NCI-H524 treated with DMSO at 0.1 percent for 48 hours (cell line): ENCODE data around the gene ALG12.

Experiments
- DNase-seq: peaks from one replicate; lab custom pipeline; 2025; lab: John Stamatoyannopoulos, UW

ALG12 gene

DNA sequence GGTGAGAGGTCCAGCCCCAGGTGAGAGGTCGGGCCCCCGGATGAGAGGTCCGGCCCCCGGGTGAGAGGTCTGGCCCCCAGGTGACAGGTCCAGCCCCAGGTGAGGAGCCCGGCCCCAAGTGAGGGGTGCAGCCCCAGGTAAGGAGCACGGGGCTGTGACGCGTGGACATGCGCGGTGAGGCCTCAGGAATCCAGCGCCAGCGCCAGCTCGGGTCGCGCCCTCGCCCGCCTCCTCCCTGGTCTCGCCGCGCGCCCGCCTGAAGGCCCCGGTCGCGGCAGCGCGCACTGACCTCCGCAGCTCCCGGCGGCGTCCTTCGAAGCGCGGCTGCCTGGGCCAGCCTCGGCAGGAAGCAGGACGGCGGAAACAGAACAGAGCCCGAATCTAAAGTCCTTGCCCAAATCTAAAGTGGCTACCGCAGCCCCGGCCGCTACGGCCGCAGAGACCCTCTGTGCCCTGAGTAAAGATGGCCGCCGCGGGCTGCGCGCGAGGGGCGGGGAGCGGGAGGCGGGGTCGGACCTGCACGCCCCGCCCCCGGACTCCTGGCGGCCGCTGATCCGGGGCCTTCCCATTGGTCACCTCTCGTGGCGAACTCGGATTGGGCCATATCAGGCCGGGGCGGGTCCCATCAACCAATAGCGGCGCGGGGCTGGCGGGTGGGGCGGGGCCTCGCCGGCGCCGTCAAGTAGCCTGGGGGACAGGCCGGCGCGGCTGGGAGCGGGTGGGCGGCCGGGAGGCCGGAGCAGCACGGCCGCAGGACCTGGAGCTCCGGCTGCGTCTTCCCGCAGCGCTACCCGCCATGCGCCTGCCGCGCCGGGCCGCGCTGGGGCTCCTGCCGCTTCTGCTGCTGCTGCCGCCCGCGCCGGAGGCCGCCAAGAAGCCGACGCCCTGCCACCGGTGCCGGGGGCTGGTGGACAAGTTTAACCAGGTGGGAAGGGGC lies at the start of gene ALG12, which contains the start of gene CRELD2:
ALG12 (minus strand) TSS at position 465 of the 937 bp plus-strand sequence. CDS start 4,673 bp downstream, outside the sequence.
CRELD2 (plus strand) TSS at position 661 of the 937 bp plus-strand sequence; CDS start at position 797, 136 bp downstream.
- DNase-seq, result peak; percentile 61

DNA sequence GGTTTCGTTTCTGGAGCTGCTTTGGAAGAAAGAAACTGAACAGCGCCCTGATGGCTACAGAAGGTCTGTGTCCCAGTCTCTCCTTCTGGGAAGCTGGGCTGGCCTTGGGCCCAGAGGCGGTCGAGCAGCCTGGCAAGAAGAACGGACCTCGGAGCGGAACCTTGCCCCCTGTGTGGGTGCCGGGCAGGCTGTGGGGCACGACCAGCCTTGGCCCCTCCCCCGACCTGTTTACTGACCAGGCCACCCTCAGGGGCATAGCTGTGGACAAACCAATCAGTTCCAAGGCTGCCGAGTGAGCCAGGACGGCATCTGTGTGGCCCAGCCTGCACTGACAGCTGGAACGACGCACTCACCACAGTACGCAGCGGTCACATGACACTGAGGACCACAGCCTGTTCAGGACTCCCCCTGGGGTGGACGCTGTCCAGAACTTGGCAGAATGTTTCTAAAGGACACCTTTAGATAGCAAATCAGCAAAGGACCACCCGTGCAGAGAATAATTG lies 49.5 kb upstream of the ALG12 start:
- DNase-seq, result no peak

DNA sequence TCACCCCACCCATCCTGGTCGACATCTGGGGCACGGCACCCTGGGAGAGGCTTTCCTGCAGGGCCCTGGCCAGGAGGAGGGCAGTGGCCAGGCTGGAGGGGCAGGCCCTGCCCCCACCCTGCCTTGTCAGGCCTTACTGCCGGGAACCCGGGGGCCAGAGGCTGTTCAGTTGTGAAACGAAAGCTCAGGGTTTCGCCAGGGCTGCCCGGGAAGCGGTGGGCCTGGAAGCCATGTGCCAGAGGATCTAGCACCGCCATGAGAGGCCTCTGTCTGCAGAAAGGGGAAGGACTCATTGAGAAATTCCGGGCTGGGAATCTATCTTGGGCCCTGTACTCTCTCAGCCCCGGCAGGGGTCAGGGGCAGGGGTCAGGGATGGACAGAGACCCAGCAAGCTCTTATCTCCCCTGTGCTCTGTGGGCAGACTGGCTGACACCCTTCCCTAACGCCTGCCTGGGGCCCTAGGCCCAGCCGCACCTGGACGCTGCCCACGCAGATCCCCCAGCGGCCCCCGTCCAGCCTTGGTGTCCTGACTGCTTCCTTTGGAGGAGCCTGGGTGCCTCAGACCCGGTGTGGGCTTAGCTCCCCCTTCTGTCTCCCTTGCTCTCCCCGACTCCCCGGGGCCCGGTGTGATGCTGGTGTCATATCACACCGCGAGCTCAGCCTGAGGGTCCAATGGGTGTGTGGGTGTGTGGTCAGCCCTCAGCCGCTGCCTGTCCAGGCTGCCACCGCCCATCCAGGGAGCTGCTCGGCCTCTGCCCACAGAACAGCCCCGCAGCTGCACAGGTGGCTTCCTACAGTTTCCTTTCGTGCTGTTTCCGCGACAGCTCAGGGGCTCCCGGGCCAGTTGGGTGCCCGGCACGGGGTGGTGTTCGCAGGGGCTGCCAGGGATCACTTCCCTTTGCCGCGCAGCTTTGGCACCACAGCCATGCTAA lies 48.8 kb upstream of the ALG12 start:
- no peak for DNase-seq

DNA sequence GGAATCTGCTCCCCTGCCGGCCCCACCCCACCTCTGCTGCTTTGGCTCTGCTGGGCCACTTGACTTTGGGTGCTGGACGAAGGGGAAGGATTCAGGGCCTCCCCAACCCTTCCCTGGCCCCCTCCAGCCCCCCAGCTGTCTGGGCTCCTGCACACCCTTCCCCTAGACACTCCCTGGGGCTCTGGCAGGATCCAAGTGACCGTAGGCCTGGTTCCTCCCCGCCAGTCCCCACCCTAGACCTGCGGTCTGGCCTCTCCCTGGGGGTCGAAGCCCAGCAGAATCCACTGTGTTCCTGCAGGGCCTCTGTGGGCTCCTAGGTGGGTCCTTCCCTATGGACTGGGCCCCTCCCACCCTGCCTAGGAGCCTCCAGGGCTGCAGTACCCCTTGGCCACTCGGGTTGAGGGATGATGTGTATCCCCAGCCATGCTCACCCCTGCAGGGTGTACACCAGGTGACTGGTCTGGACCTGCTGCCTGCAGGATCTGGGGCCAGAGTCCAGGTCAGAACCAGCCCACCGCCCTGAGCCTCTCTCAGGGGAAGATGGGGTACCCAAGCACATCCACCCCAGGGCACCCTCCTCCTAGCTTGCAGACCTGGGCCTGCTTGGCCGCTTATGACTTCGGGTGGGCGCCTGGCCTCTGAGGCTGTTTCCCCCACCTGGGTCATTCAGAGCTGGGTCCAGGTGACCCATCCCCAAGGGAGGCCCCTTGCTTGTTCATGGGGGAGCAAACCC lies 48.0 kb upstream of the ALG12 start:
- DNase-seq, result no peak

DNA sequence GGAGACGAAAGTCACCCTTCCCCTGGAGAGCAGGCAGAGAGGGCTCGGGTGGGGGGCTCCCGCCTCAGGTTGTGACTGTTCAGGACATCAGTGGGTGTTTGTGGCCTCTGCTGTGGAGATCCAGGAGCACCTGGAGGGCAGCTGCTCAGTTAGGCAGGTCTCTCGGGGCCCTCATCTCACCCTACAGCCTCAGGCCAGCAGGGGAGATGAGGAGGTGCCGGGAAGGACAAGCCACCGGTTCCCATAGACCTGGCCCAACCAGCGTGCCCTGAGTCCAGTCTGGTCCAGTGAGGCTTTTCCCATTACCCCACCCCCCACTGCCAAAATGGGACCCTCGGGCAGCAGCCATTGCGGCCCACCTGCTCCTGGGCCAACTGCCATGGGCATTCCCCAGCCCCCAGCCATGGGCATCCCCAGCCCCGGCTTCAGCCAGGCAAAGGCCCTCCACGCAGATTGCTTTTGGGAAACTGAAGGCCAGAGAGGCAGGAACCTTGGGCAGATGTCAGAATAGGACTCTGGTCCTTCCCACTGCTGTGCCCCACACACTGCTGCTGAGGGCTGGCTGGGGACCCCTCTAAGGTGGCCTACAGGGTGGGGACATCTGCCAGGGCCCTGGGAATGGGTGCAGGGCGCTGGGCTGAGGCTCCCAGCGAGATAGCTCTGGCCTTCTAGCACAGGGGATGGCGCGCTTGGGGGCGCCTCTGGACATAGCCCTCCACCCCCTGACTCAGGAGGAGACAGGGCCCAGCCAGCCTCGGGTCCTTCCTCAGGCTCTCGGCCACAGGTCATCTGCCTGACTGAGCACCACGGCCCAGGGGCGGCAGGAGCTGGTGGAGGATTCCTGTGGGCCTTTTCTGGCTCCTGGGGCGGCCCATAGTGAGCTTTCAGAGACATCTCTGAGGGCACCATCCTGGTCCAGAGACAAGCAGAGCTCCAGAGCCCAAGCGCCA lies 47.1 kb upstream of the ALG12 start:
- no peak for DNase-seq

DNA sequence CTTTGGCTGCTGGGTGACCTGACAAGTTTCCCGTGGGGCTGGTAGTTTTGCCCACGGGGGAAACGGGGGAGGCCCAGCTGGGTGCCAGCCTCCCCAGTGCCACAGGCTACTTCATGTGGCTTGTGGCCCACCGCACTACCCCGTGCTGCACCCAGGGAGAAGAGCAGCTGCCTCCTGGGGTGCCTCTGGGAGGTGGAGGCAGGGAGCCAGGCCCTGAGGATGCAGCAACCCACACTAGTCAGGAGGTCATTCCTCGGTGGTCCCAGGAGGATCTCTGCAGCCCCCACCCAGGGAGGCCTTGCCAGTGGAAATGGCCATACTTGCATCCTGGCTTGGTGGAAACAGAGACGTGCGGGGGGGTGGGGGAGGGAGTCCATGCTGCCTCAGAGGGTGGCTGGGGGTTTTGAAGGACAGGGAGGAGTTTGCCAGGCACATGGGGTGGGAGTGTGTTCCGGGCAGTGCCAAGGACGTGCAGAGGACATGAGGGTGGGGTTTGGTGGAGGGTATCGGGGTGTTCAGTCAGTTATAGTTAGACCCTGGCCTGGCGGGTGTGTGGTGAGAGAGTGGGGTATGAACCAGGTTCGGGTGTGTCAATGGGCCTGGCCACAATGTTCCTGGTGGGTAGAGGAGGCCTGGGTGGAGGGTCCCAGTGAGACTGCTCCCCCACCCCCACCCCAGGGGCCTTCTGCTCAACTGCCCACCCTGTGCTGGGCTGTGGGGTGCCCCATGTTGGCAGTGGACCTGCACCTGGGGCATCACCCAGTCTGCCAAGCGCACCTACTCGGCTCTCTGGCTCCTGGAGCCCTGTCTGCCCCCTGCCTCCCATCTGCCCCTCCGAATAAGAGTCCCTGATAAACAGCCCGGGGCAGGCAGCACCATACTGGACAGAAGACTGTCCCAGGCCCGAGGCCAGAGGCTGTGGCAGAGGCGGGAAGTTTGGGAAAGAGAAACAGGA lies 46.2 kb upstream of the ALG12 start:
- no peak for DNase-seq

DNA sequence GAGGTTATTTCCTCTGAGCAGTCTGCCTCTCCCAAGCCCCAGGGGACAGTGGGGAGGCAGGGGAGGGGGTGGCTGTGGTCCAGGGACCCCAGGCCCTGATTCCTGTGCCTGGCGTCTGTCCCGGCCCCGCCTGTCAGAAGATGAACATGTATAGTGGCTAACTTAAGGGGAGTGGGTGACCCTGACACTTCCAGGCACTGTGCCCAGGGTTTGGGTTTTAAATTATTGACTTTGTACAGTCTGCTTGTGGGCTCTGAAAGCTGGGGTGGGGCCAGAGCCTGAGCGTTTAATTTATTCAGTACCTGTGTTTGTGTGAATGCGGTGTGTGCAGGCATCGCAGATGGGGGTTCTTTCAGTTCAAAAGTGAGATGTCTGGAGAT lies 45.4 kb upstream of the ALG12 start:
- DNase-seq, result no peak

DNA sequence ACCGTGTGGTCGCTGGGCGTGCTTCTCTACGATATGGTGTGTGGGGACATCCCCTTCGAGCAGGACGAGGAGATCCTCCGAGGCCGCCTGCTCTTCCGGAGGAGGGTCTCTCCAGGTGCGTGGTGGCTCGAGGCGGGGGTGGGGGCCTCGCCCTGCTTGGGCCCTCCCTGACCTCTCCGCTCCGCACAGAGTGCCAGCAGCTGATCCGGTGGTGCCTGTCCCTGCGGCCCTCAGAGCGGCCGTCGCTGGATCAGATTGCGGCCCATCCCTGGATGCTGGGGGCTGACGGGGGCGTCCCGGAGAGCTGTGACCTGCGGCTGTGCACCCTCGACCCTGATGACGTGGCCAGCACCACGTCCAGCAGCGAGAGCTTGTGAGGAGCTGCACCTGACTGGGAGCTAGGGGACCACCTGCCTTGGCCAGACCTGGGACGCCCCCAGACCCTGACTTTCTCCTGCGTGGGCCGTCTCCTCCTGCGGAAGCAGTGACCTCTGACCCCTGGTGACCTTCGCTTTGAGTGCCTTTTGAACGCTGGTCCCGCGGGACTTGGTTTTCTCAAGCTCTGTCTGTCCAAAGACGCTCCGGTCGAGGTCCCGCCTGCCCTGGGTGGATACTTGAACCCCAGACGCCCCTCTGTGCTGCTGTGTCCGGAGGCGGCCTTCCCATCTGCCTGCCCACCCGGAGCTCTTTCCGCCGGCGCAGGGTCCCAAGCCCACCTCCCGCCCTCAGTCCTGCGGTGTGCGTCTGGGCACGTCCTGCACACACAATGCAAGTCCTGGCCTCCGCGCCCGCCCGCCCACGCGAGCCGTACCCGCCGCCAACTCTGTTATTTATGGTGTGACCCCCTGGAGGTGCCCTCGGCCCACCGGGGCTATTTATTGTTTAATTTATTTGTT lies 44.8 kb upstream of the ALG12 start:
- no peak for DNase-seq

DNA sequence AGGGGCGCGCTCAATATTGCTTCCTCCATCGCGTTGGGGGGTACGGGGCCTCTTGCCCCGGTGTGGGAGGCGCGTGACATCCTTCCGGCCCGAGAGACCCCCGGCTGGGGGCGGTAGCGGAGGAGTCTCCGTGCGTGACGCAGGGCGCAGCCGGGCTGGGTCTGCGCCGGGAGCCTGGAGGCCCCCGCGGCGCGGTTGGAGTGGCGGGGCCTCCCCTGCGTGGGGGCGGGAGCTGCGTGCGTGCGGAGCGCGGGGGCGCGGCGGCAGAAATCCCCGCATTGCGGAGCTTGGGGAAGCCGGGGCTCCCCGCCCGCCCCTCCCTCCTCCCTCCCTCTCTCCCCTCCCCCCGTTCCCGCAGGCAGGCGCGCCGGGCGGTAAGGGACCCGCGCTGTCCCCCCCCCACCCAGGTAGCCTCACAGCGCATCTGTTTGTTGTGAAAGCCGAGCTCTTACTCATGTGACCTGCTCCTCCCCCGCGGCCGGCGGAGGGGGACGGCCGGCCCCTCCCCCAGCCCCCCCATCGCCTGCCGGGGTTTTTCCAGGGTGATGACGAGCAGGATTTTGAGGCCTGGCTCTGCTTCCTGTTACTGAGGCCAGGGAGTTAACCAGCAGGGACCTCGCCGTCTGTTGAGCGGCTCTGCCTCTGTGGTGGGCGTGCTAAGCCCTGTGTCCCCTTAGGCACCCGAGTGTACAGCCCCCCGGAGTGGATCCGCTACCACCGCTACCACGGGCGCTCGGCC lies 43.9 kb upstream of the ALG12 start:
- DNase-seq, result no peak

DNA sequence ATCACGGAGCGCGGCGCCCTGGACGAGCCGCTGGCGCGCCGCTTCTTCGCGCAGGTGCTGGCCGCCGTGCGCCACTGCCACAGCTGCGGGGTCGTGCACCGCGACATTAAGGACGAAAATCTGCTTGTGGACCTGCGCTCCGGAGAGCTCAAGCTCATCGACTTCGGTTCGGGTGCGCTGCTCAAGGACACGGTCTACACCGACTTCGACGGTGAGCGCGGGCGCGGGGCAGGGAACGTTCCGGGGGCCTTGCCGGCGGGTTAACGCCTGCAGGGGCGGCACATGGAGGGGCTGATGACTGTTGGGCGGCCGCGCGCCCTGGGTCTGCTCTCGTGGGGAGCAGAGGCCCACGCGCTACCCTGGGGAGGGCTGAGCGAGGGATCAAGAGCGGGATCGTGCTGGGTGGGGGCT lies 43.4 kb upstream of the ALG12 start:
- DNase-seq, result no peak

DNA sequence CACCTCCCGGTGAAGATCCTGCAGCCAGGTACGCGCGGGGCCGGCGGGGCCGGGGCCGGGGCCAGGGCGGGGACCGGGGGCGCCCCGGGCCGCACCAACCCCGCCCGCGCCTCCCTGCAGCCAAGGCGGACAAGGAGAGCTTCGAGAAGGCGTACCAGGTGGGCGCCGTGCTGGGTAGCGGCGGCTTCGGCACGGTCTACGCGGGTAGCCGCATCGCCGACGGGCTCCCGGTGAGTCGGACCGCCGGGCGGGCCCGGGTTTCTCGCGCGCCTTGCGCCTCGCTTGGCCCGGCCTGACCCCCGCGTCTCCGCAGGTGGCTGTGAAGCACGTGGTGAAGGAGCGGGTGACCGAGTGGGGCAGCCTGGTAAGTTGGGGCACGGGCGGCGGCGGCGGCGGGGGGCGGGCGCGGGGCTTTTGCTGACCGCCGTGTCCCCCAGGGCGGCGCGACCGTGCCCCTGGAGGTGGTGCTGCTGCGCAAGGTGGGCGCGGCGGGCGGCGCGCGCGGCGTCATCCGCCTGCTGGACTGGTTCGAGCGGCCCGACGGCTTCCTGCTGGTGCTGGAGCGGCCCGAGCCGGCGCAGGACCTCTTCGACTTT lies 42.9 kb upstream of the ALG12 start:
- DNase-seq, result no peak

DNA sequence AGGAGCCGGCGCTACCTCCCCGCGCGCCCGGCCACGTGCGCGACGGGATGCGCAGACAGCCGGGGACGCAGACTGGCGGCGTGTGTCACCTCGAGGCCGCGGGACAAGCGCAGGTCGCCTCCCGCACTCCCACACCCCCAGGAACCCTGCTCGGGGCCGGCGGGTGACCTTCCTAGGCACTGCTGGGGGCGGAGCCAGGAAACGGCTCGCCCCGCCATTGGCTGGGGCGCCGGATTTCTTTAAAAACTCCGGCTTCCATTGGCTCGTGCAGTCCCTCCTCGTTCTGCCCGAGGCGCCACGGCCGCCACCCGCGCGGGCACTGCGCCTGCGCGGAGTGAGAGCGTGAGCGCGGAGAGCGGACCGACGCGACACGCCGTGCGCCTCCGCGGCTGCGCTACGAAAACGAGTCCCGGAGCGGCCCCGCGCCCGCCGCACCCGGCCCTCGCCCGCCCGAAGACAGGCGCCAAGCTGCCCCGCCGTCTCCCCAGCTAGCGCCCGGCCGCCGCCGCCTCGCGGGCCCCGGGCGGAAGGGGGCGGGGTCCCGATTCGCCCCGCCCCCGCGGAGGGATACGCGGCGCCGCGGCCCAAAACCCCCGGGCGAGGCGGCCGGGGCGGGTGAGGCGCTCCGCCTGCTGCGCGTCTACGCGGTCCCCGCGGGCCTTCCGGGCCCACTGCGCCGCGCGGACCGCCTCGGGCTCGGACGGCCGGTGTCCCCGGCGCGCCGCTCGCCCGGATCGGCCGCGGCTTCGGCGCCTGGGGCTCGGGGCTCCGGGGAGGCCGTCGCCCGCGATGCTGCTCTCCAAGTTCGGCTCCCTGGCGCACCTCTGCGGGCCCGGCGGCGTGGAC lies 42.1 kb upstream of the ALG12 start, which contains the start of gene PIM3:
PIM3 (plus strand) TSS at position 614 of the 846 bp plus-strand sequence; CDS start at position 790, 176 bp downstream.
- peak; percentile 62 for DNase-seq

DNA sequence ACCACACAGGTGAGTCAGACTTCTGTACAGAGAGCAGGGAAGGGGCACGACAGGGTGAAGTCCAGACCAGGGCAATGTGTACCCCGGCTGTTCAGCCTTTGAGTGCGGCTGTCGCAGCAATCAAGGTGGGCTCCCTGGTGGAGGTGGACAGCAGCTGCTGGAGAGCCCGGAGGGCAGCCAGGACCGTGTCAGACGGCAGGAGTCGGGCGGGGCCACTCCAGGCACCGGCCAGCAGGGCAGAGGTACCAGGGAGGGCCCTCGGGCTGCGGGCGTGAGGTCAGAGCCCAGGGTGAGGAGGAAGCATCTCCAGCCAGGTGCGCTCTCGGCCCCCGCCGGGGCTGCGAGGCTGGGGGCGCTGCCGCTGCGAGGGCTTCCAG lies 41.5 kb upstream of the ALG12 start:
- no peak for DNase-seq

DNA sequence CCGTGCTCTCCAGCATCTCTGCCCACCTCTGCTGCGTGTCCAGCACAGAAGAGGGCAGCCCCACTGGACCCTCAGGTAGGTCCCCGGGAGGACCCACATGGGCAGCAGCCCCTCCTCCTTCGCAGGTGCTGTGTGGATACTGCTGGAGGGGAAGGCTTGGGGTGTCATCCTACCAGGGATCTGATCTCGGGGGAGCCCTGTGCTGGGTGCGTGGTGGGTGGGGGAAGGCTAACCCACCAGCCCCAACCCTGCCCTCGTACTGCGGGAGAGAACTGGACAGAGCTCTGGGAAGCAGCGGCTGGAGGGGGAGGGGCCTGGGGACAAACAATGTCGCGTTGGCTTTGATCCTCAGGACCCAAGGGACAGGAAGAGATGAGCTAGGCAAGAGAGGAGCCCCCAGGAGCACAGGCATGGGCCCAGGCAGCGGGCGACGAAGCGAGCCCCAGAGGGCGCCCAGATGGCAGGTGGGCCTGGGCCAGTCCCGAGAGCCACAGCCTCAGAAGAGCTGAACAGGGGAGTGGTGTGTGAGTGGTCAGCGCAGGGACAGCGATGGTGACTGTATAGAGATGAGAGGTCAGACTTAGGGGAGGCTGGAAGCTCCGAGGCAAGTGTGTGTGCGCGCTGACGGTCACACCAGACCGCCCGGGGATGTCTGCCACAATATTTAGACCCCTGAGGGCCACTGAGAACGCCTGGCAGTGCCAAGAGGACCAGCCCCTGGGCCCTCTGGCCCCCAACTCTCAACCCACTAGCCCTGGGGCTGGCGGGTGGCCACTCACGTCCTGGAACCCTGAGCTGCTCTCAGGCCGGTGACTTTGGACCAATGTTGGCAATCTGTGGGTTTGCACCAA lies 40.9 kb upstream of the ALG12 start:
- no peak for DNase-seq

DNA sequence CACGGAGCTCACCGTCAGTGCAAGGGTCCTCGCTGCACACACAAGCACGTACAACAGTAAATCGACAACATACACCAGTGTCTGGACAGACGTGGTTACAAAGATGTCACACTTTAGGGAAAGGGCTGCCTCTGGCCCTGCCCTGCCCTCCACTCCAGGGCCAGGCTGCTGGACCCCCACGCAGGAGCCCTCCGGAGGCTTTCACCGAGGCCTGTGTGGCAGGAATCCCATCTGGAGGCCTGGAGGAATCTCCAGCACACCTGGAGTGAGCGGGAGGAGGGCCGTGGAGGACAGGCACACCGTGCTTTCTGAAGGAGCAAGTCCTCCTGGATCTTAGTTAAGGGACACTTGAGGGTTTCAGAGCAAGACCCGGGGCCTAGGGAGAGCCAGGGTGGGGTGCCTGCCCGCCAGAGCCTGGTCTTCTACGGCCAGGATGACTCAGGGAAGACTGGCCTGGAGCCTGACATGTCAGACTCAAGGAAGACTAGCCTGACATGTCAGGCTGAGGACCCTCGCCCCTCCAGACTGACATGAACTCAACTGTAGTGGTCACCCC lies 40.2 kb upstream of the ALG12 start:
- no peak for DNase-seq
